ENCODE results near the gene CCDC57. TPM values are rescaled to one million over a fixed set of nuclear protein-coding genes. Genes with fewer than 3 reads are reported as not detected.

Gene CCDC57
- polyA plus RNA-seq, 3 donors, result 17.1 to 43.8 (median 20.1) TPM

- H3K4me2 ChIP-seq (replicated peaks; ENCODE audit: extremely low read depth, low read length, poor library complexity, severe bottlenecking), result no peak overlapping the region
- 89% methylated on average over 5 of the region's 10 CpGs for WGBS (ENCODE audit: insufficient coverage)
- peaks cover 2% of the 10 kb centered on the region for H3K79me2 ChIP-seq (ENCODE audit: insufficient read depth, low read length)
Observed at GRCh38 chr17:82101301-82101715, 111.3 kb downstream of the CCDC57 start.

GRCh38 chr17:82100502-82101298 lies 111.9 kb downstream of the CCDC57 start:
- H3K4me1 ChIP-seq (ENCODE audit: control insufficient read depth in 1 of 2, insufficient read depth in 2 of 2, low read length in 2 of 2), result peaks cover 27 to 44% of the 10 kb centered on the region in 2 donors
- DNase-seq, result no peak
- Mint-ChIP-seq H3K4me3 (no peak overlapping the region), H3K27ac (peak overlapping the region in 1 of 7 donors; percentile 80), H3K4me1 (peaks cover 27% of the 10 kb centered on the region), H3K36me3 (peaks cover 0 to 2% of the 10 kb centered on the region in 2 donors), H3K9me3 (no peaks in the 10 kb centered on the region), H3K27me3 (ENCODE audit: low read depth in 3 of 3) (peaks cover 0 to 4% (median 0%) of the 10 kb centered on the region in 3 donors)
- H2AFZ ChIP-seq (ENCODE audit: insufficient read depth, low read depth, low read length, poor library complexity, severe bottlenecking), result no peak overlapping the region
- no peak overlapping the region for H3K4me3 ChIP-seq (replicated peaks in 1 of 3; ENCODE audit: low read depth in 2 of 3, low read length in 3 of 3)
- no peaks in the 10 kb centered on the region for H3K9me3 ChIP-seq (replicated peaks in 1 of 2; ENCODE audit: control insufficient read depth in 1 of 2, insufficient read depth in 1 of 2, low read length in 2 of 2)
- intact Hi-C loops (cut with micrococcal nuclease), result no loop called here
- H3K27me3 ChIP-seq (ENCODE audit: control insufficient read depth in 2 of 2, insufficient read depth in 2 of 2, low read length in 2 of 2), result no peaks in the 10 kb centered on the region
- H3K27ac ChIP-seq (ENCODE audit: low read depth in 1 of 2, low read length in 2 of 2), result no peak overlapping the region
- TF ChIP-seq CTCF (IDR thresholded peaks at IDR 0.05), result no peak
- WGBS (ENCODE audit: insufficient coverage), result 95% methylated on average over 26 of the region's 35 CpGs
- peaks cover 6% of the 10 kb centered on the region for H3K79me2 ChIP-seq (ENCODE audit: insufficient read depth, low read length)
- H3K9ac ChIP-seq (ENCODE audit: insufficient read depth, low read length, poor library complexity, severe bottlenecking), result no peak overlapping the region
- H3K4me2 ChIP-seq (replicated peaks; ENCODE audit: extremely low read depth, low read length, poor library complexity, severe bottlenecking), result no peak overlapping the region
- H3K36me3 ChIP-seq (replicated peaks in 1 of 2; ENCODE audit: control insufficient read depth in 1 of 2, insufficient read depth in 2 of 2, low read length in 2 of 2), result no peaks in the 10 kb centered on the region
- H4K20me1 ChIP-seq (ENCODE audit: insufficient read depth, low read length), result no peaks in the 10 kb centered on the region

More at GRCh38 chr17:82101301-82101715, 111.3 kb downstream of the CCDC57 start:
- H3K4me1 Mint-ChIP-seq, result peaks cover 33% of the 10 kb centered on the region
- no peaks in the 10 kb centered on the region for H3K36me3 Mint-ChIP-seq
- no peaks in the 10 kb centered on the region for H4K20me1 ChIP-seq (ENCODE audit: insufficient read depth, low read length)
- H3K9ac ChIP-seq (ENCODE audit: insufficient read depth, low read length, poor library complexity, severe bottlenecking), result no peak overlapping the region
- no peak overlapping the region for H3K27ac ChIP-seq (ENCODE audit: low read depth in 1 of 2, low read length in 2 of 2)
- no peak overlapping the region for H3K27ac Mint-ChIP-seq
- no peaks in the 10 kb centered on the region for H3K9me3 Mint-ChIP-seq
- DNase-seq, result no peak
- intact Hi-C loops (cut with micrococcal nuclease), result no loop called here
- no peaks in the 10 kb centered on the region for H3K9me3 ChIP-seq (replicated peaks in 1 of 2; ENCODE audit: control insufficient read depth in 1 of 2, insufficient read depth in 1 of 2, low read length in 2 of 2)
- H3K4me3 ChIP-seq (replicated peaks in 1 of 3; ENCODE audit: low read depth in 2 of 3, low read length in 3 of 3), result no peak overlapping the region
- TF ChIP-seq CTCF (IDR thresholded peaks at IDR 0.05), result no peak
- H3K36me3 ChIP-seq (replicated peaks in 1 of 2; ENCODE audit: control insufficient read depth in 1 of 2, insufficient read depth in 2 of 2, low read length in 2 of 2), result no peaks in the 10 kb centered on the region
- peaks cover 33 to 48% of the 10 kb centered on the region in 2 donors for H3K4me1 ChIP-seq (ENCODE audit: control insufficient read depth in 1 of 2, insufficient read depth in 2 of 2, low read length in 2 of 2)
- peaks cover 0 to 4% (median 0%) of the 10 kb centered on the region in 3 donors for H3K27me3 Mint-ChIP-seq (ENCODE audit: low read depth in 3 of 3)
- H2AFZ ChIP-seq (ENCODE audit: insufficient read depth, low read depth, low read length, poor library complexity, severe bottlenecking), result no peak overlapping the region
- H3K4me3 Mint-ChIP-seq, result no peak overlapping the region
- H3K27me3 ChIP-seq (ENCODE audit: control insufficient read depth in 2 of 2, insufficient read depth in 2 of 2, low read length in 2 of 2), result no peaks in the 10 kb centered on the region

All from CD14-positive monocyte (primary cell).